Stimulated activated CD4-positive, alpha-beta T cell treated with anti-CD3 and anti-CD28 coated beads, TNF-alpha, amount 100 ng/mL, for 1 hour (primary cell): ENCODE measurements around the gene CA7.
A peak's percentile ranks its signal among the peaks of the same experiment; 100 is the strongest.

ENCODE experiments used
- DNase-seq, 3 donors: peaks; one replicate each; pipeline ENCODE4 v3.0.0-alpha.2; 2020; ENCODE audit warnings: low read depth in 3 of 3, low spot score in 1 of 3

The CA7 gene

GRCh38 chr16:66872943-66873684 is 28.9 kb downstream of the CA7 start:
- peak; percentile 66 to 81 (median 72) for DNase-seq

GRCh38 chr16:66873685-66874055 is 29.5 kb downstream of the CA7 start:
- DNase-seq, result no peak

- no peak for DNase-seq
Observed at GRCh38 chr16:66874079-66874775, 30.0 kb downstream of the CA7 start.

- peak in 1 of 3 donors; percentile 22 for DNase-seq
Observed at GRCh38 chr16:66878067-66878466, 33.9 kb downstream of the CA7 start.

GRCh38 chr16:66880288-66881013 is 36.2 kb downstream of the CA7 start, which contains the start of gene PDP2:
TSS of gene PDP2 (plus strand) at chr16:66880515. CDS start at chr16:66884285, 3,770 bp downstream.
- DNase-seq, result peak; percentile 77 to 80 (median 80)

- DNase-seq, result peak in 1 of 3 donors; percentile 12
Observed at GRCh38 chr16:66881014-66881417, 36.8 kb downstream of the CA7 start.

- no peak for DNase-seq
Observed at GRCh38 chr16:66881560-66881959, 37.3 kb downstream of the CA7 start.

GRCh38 chr16:66881964-66882508 is 37.8 kb downstream of the CA7 start:
- no peak for DNase-seq

GRCh38 chr16:66882702-66883101 is 38.5 kb downstream of the CA7 start:
- no peak for DNase-seq

- DNase-seq, result no peak
Observed at GRCh38 chr16:66885491-66885890, 41.3 kb downstream of the CA7 start.

GRCh38 chr16:66886321-66886720 is 42.1 kb downstream of the CA7 start:
- no peak for DNase-seq

GRCh38 chr16:66886914-66887313 is 42.7 kb downstream of the CA7 start:
- no peak for DNase-seq

GRCh38 chr16:66888647-66889615 is 44.7 kb downstream of the CA7 start:
- DNase-seq, result no peak

GRCh38 chr16:66889622-66890021 is 45.4 kb downstream of the CA7 start:
- DNase-seq, result no peak

GRCh38 chr16:66890799-66891198 is 46.6 kb downstream of the CA7 start:
- no peak for DNase-seq

- DNase-seq, result no peak
Observed at GRCh38 chr16:66891360-66891759, 47.1 kb downstream of the CA7 start.

GRCh38 chr16:66891797-66892196 is 47.6 kb downstream of the CA7 start:
- DNase-seq, result no peak

- DNase-seq, result no peak
Observed at GRCh38 chr16:66894055-66894454, 49.8 kb downstream of the CA7 start.

- peak in 2 of 3 donors; percentile 21 to 22 for DNase-seq
Observed at GRCh38 chr16:66894948-66895688, 50.9 kb downstream of the CA7 start.

GRCh38 chr16:66895689-66895979 is 51.4 kb downstream of the CA7 start:
- no peak for DNase-seq
